GM12801 (cell line): ENCODE data around the gene LRP8.

Source experiments
- TF ChIP-seq, protein P1 (sequence below): IDR thresholded peaks from one replicate; pipeline ENCODE4 v1.5.1; 2011; ENCODE audit warnings: control low read depth; ENCODE audit not compliant: insufficient read length; ENCODE audit errors: extremely low read depth

LRP8 gene

DNA sequence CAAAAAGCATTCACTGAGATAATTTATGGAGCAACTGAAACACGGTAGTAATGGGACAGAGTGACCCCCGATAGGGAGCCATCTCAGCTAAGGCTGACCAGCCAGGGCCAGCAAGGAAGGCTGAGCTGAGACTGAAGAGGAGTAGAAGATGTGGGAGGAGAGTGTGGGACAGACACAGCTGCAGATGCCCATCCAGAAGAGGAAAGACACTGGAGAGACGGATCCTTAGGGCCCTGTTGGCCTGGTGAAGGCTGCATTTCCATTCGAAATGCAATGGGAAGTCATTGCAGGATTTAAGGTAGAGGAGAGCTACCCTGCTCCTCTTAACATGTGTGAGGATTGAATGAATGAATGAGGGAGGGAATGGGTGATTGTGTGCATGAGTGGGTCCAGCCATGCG lies 44.0 kb upstream of the LRP8 start:
- TF ChIP-seq, protein P1, sequence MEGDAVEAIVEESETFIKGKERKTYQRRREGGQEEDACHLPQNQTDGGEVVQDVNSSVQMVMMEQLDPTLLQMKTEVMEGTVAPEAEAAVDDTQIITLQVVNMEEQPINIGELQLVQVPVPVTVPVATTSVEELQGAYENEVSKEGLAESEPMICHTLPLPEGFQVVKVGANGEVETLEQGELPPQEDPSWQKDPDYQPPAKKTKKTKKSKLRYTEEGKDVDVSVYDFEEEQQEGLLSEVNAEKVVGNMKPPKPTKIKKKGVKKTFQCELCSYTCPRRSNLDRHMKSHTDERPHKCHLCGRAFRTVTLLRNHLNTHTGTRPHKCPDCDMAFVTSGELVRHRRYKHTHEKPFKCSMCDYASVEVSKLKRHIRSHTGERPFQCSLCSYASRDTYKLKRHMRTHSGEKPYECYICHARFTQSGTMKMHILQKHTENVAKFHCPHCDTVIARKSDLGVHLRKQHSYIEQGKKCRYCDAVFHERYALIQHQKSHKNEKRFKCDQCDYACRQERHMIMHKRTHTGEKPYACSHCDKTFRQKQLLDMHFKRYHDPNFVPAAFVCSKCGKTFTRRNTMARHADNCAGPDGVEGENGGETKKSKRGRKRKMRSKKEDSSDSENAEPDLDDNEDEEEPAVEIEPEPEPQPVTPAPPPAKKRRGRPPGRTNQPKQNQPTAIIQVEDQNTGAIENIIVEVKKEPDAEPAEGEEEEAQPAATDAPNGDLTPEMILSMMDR: no peak

DNA sequence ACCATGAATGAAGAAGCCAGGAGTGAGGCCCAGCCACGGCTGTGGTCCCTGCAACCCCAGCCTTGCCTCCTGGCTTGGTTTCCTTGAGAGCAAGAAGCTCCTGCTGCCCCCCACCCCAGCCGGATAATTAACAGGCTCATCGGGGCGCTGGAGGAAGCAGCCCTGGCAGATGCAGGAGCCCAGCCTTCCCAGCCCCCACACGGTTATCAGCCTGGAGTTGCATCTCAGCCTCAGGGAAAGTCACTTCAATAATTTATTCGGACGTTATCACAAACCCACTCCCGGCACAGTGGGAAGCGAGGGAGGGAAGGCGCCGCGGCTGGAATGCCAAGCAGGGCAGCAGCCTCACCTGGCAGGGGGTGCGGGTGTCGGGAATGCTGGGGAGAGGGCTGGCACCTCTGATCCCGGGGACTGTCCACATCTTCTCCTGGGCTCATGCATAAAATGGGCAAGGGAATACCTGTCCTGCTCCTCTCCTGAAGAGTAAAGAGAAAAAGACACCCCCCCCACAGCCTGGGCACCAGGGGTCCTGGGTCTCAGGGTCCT lies 43.3 kb upstream of the LRP8 start:
- TF ChIP-seq, protein P1: no peak

DNA sequence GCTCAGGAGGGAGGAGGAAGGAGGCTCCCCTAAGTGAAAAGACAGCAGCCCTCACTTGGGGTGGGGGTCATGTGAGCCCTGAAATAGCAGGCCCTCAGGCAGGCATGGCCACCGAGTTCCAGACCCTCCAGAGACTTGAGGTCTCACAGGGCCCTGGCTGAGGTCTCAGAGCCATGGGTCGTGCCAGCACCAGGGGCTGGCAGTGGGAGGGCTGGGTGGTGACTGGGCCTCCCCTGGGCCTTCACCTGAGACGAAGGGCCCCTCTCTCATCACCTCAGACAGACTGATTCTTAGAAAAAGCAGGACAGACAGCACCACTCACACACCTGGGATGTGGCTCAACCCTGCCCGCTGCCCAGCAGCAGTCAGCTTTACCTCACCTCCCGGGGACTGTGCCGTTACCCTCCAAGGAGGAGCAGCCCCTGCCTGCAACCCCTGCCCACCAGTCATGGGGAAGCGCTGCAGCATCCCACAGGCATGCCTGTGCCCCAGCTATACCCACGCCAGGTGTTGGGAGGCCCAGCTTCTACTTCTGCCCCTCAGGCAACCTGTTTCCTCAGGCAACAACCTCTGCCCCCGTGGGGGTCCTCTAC lies 42.6 kb upstream of the LRP8 start:
- TF ChIP-seq, protein P1: no peak

DNA sequence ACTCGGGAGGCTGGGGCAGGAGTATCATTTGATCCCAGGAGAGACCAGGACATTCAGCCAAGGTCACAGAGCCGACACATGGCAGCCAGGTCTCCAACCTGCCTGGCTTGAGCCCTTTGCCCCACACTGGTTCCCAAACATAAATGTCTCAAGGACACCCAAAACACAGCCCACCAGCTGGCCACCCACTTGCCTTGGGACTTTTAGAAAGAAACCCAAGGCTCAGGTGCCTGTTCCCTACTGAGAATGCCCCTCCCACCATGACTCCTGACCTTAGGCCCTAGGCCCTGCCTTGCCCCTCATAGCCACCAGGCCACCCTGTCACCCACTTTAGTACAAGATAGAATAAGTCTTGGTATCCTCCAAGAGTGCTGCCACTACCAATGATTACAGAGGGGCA lies 41.9 kb upstream of the LRP8 start:
- TF ChIP-seq, protein P1: no peak

DNA sequence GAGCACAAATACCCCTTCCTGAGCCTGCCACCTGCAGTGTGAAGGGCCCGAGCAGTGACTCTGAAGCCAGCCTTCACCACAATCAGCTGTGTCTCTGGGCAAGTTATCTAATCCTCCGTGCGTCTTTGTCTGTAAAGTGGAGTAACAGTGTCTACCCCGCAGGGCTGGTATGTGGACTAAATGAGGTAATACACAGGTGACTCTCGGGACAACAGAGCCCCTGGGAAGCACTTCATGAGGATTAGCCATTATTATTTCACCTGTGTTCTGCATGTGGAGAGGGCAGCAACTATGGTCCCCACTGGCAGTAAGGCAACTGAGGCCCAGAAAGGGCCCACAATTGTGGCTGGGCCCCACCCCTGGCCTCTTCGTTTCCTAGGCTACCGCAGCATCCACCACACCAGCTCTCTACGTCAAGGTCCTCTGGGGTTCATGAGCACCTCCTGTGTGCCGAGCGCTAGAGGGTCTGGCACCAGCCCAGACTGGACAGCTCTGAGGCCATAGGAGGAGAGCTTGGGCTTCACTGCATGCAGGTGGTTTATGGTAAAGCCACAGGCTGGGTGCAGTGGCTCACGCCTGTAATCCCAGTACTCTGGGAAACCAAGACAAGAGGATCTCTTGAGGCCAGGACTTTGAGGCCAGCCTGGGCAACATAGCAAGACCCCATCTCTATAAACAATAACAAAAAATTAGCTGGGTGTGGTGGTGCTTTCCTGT lies 41.3 kb upstream of the LRP8 start:
- TF ChIP-seq, protein P1: no peak

DNA sequence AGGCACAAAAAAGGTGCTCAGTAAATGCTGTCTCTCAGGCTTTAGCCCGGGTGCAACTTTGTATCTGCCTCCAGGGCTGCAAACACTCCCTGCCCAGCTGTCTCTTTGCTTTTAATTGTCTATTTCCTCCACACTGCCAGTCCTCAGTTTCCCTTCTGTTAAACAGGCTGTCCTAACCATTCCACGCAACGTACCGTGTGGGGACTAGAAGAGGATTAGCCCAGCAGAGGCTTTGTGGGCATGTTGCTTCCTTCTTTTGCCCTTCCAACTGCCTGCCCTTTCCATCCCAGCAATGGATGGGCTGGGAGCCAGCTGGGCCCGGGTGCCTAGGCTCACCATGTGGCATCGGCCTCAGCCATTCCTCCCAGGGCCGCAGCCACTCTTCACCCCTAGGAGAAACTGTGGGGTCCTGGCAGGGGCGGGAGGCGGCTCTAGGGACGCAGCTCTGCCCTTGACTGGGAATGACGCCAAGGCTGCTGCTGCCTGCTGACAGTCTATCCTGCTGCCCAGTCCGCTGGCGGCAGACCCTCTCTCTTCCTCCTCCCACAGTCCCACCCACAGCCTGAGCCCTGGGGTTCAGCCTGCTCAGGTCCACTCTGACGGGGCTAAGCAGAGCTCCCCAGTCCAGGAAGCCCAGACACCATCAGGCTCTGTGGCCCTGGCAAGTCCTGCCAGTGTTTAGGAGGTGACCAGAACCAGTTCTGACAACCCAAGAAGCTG lies 40.6 kb upstream of the LRP8 start:
- TF ChIP-seq, protein P1: no peak
